Gastrocnemius medialis (tissue), 4 donors: ENCODE measurements around the gene ADH7. TPM values are rescaled to one million over a fixed set of nuclear protein-coding genes. Genes with fewer than 3 reads are reported as not detected.

Source experiments
- ATAC-seq, 2 donors: fragments of 150-250 bp; one replicate each; pipeline ENCODE4 v1.9.1; 2016
- DNase-seq, 2 donors: peaks; one replicate each; pipeline ENCODE4 v3.0.0-alpha.2; 2019
- H3K27ac ChIP-seq, 4 donors: fragments of 200-600 bp; sonication (generic); 1 replicate in 1 of 4; 2 replicates in 3 of 4; pipeline ENCODE4 v1.5.1; 2016 to 2018; ENCODE audit warnings: mild to moderate bottlenecking in 2 of 4, moderate library complexity in 1 of 4
- H3K27me3 ChIP-seq, 3 donors: fragments of 200-600 bp; sonication (generic) in 2 of 3; 1 replicate in 1 of 3; 2 replicates in 2 of 3; pipeline versions ENCODE4 v1.5.1 to v1.6.0; 2016 to 2019; ENCODE audit warnings: mild to moderate bottlenecking in 1 of 3, moderate library complexity in 1 of 3
- H3K36me3 ChIP-seq, 2 donors: fragments of 200-600 bp; sonication (generic) in 1 of 2; one replicate each; pipeline ENCODE4 v1.5.1; 2017 to 2018
- H3K4me1 ChIP-seq, 2 donors: fragments of 200-600 bp; sonication (generic) in 1 of 2; one replicate each; pipeline ENCODE4 v1.5.1; 2016 to 2017; ENCODE audit warnings: mild to moderate bottlenecking in 2 of 2
- H3K4me3 ChIP-seq, 4 donors: fragments of 200-600 bp; sonication (generic) in 3 of 4; 1 replicate in 1 of 4; 2 replicates in 3 of 4; pipeline ENCODE4 v1.5.1; 2016 to 2019; ENCODE audit warnings: mild to moderate bottlenecking in 2 of 4
- H3K9me3 ChIP-seq, 3 donors: fragments of 200-600 bp; sonication (generic) in 2 of 3; 1 replicate in 1 of 3; 2 replicates in 2 of 3; pipeline ENCODE4 v1.5.1; 2016 to 2019
- POLR2A ChIP-seq, 2 donors: fragments of 450-650 bp; IDR thresholded peaks; one replicate each; pipeline ENCODE4 v1.6.1; 2017; ENCODE audit warnings: antibody characterized with exemption in 2 of 2, mild to moderate bottlenecking in 2 of 2, moderate library complexity in 2 of 2
- in situ Hi-C, 4 donors: fragments of 200-750 bp; cut with MboI; loops; one replicate each; pipeline versions ENCODE4 v1.15.0 to v1.8.0; 2017; ENCODE audit warnings: low sequenced_read_pairs in 4 of 4
- intact Hi-C: fragments of 100-400 bp; cut with DNase I; formaldehyde crosslinking; loops from one replicate; pipeline ENCODE4 v1.15.1; 2023; ENCODE audit warnings: low total_unique reads
- total RNA-seq, 4 donors: library from RNA; depleted of rRNA; stranded (reverse); fragments of >200 nt; gene quantifications; one replicate each; pipeline versions ENCODE4 v1.1.0 to v1.2.3, GENCODE V29; 2016
- TF ChIP-seq, protein P1 (sequence below), 5 experiments: fragments of 450-650 bp in 3 of 5; fragments of 200-600 bp in 2 of 5; sonication (generic) in 2 of 5; IDR thresholded peaks in 4 of 5; conservative IDR thresholded peaks in 1 of 5; 1 replicate in 4 of 5; 2 replicates in 1 of 5; pipeline ENCODE4 v1.5.1; 2016 to 2019; ENCODE audit warnings: antibody characterized with exemption in 5 of 5, mild to moderate bottlenecking in 3 of 5, moderate library complexity in 3 of 5

Gene ADH7
- not detected for total RNA-seq

DNA sequence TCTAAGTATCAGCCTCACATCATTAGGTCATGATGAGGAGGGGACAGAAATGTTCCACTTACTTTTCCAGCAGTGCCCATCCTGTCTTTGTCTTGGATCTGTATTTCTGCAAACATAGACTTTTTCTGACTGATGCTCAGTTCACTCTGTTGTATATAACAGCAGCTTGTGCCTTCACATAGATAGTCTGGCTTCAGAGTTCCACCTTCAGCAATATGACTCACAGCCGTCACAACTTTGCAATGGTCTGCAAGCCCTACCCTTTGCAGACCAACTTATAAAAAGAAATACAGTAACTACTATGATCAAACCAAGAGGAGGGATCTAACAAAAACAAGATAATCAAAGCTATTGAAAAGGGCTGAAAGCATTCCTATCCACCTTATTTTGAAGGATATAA, at the start of gene ADH7:
Gene ADH7 (minus strand): TSS at position 189 of the 400 bp plus-strand sequence. CDS start 109 bp downstream, at position 80.
- ATAC-seq (no peak), DNase-seq (no peak)
- in situ Hi-C loops, result no loop called here
- Histone ChIP-seq H3K27ac (no peak within 1 kb of the TSS), H3K4me3 (no peak within 1 kb of the TSS), H3K36me3 (no peaks in the 10 kb centered on the region), H3K9me3 (no peaks in the 10 kb centered on the region), H3K4me1 (no peaks in the 10 kb centered on the region), H3K27me3 (no peaks in the 10 kb centered on the region)
- intact Hi-C loops, result no loop called here
- TF ChIP-seq, protein P1, sequence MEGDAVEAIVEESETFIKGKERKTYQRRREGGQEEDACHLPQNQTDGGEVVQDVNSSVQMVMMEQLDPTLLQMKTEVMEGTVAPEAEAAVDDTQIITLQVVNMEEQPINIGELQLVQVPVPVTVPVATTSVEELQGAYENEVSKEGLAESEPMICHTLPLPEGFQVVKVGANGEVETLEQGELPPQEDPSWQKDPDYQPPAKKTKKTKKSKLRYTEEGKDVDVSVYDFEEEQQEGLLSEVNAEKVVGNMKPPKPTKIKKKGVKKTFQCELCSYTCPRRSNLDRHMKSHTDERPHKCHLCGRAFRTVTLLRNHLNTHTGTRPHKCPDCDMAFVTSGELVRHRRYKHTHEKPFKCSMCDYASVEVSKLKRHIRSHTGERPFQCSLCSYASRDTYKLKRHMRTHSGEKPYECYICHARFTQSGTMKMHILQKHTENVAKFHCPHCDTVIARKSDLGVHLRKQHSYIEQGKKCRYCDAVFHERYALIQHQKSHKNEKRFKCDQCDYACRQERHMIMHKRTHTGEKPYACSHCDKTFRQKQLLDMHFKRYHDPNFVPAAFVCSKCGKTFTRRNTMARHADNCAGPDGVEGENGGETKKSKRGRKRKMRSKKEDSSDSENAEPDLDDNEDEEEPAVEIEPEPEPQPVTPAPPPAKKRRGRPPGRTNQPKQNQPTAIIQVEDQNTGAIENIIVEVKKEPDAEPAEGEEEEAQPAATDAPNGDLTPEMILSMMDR (IDR thresholded peaks at IDR 0.05 in 4 of 5, conservative IDR thresholded peaks at IDR 0.05 in 1 of 5), result no peak
- no peak for TF ChIP-seq POLR2A (IDR thresholded peaks at IDR 0.05)

DNA sequence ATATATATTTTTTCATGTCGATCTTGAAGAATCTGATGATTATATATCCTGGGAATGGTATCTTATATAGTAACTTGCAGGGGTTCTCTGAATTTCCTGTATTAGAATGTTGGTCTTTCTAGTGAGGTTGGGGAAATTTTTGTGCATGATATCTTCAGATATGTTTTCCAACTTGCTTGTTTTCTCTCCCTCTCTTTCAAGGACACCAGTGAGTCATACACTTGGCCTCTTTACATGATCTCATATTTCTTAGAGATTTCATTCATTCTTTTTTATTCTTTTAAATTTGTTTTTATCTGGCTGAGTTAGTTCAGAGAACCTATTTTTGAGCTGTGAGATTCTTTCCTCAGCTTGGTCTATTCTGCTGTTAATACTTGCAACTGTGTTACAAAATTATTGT, 48.5 kb upstream of the ADH7 start:
- H3K36me3 ChIP-seq, result no peaks in the 10 kb centered on the region
- no peak overlapping the region for H3K27ac ChIP-seq
- ATAC-seq (no peak), DNase-seq (no peak)
- no peaks in the 10 kb centered on the region for H3K27me3 ChIP-seq
- in situ Hi-C loops, result no loop called here
- peaks cover 0 to 4% (median 3%) of the 10 kb centered on the region in 3 donors for H3K9me3 ChIP-seq
- no peak overlapping the region for H3K4me3 ChIP-seq
- intact Hi-C loops, result no loop called here
- TF ChIP-seq, protein P1 (IDR thresholded peaks at IDR 0.05 in 4 of 5, conservative IDR thresholded peaks at IDR 0.05 in 1 of 5), result no peak
- no peak for TF ChIP-seq POLR2A (IDR thresholded peaks at IDR 0.05)
- no peaks in the 10 kb centered on the region for H3K4me1 ChIP-seq

- in situ Hi-C loops (loop anchor here in 2 of 4 donors (25.0 kb wide), 1 partner anchor 1011 kb away; no protein-coding TSS in a partner anchor), intact Hi-C loops (no loop called here)
- Histone ChIP-seq H3K27me3 (no peaks in the 10 kb centered on the region), H3K4me1 (no peaks in the 10 kb centered on the region), H3K27ac (no peak overlapping the region), H3K4me3 (no peak overlapping the region), H3K36me3 (no peaks in the 10 kb centered on the region), H3K9me3 (no peaks in the 10 kb centered on the region)
- DNase-seq (no peak), ATAC-seq (no peak)
- TF ChIP-seq POLR2A (IDR thresholded peaks at IDR 0.05), result no peak
- TF ChIP-seq, protein P1 (IDR thresholded peaks at IDR 0.05 in 4 of 5, conservative IDR thresholded peaks at IDR 0.05 in 1 of 5), result no peak
These were observed 38.0 kb upstream of the ADH7 start for GRCh38 chr4:99473131-99473530.

- Histone ChIP-seq H3K27me3 (no peaks in the 10 kb centered on the region), H3K27ac (no peak overlapping the region), H3K4me1 (no peaks in the 10 kb centered on the region), H3K4me3 (no peak overlapping the region), H3K36me3 (no peaks in the 10 kb centered on the region), H3K9me3 (no peaks in the 10 kb centered on the region)
- TF ChIP-seq POLR2A (IDR thresholded peaks at IDR 0.05), result no peak
- TF ChIP-seq, protein P1 (IDR thresholded peaks at IDR 0.05 in 4 of 5, conservative IDR thresholded peaks at IDR 0.05 in 1 of 5), result no peak
- intact Hi-C loops, result no loop called here
- DNase-seq, result no peak
- no peak for ATAC-seq
- in situ Hi-C loops, result loop anchor here in 2 of 4 donors (25.0 kb wide), 1 partner anchor 1010 kb away; no protein-coding TSS in a partner anchor
These were observed 36.8 kb upstream of the ADH7 start for GRCh38 chr4:99471896-99472295.

GRCh38 chr4:99471349-99471748, 36.2 kb upstream of the ADH7 start:
- intact Hi-C loops, result no loop called here
- no peaks in the 10 kb centered on the region for H3K4me1 ChIP-seq
- no peaks in the 10 kb centered on the region for H3K36me3 ChIP-seq
- in situ Hi-C loops, result loop anchor here in 2 of 4 donors (25.0 kb wide), 1 partner anchor 1009 kb away; no protein-coding TSS in a partner anchor
- no peaks in the 10 kb centered on the region for H3K27me3 ChIP-seq
- DNase-seq, result no peak
- H3K4me3 ChIP-seq, result no peak overlapping the region
- no peak for TF ChIP-seq POLR2A (IDR thresholded peaks at IDR 0.05)
- TF ChIP-seq, protein P1 (IDR thresholded peaks at IDR 0.05 in 4 of 5, conservative IDR thresholded peaks at IDR 0.05 in 1 of 5), result no peak
- no peak for ATAC-seq
- no peaks in the 10 kb centered on the region for H3K9me3 ChIP-seq
- H3K27ac ChIP-seq, result no peak overlapping the region
